ENCODE data around the gene MAPK10.
"Not testable (repeated sequence)": the region's sequence is repeated elsewhere in the genome, so short reads cannot be mapped to it uniquely, and the experiment has no call there.

The MAPK10 gene

GRCh38 chr4:85979276-85979675, 380.6 kb downstream of the MAPK10 start:
- DNase-seq (ENCODE audit: insufficient read length, low spot score) (no peak), FAIRE-seq (no peak)
- TF ChIP-seq CTCF (IDR thresholded peaks at IDR 0.05; ENCODE audit: insufficient read depth, missing control alignments), result no peak

- FAIRE-seq, result no peak
- no peak for DNase-seq (ENCODE audit: insufficient read length, low spot score)
- no peak for TF ChIP-seq CTCF (IDR thresholded peaks at IDR 0.05; ENCODE audit: insufficient read depth, missing control alignments)
Observed at GRCh38 chr4:85970535-85970934, 389.3 kb downstream of the MAPK10 start.

- FAIRE-seq (peak; percentile 81), DNase-seq (ENCODE audit: insufficient read length, low spot score) (no peak)
- TF ChIP-seq CTCF (IDR thresholded peaks at IDR 0.05; ENCODE audit: insufficient read depth, missing control alignments), result peak; percentile 73
Observed at GRCh38 chr4:85968945-85969819, 390.7 kb downstream of the MAPK10 start.

GRCh38 chr4:85967872-85968271, 392.0 kb downstream of the MAPK10 start:
- no peak for FAIRE-seq
- TF ChIP-seq CTCF (IDR thresholded peaks at IDR 0.05; ENCODE audit: insufficient read depth, missing control alignments), result no peak
- DNase-seq (ENCODE audit: insufficient read length, low spot score), result no peak

GRCh38 chr4:85966373-85966772, 393.5 kb downstream of the MAPK10 start:
- no peak for TF ChIP-seq CTCF (IDR thresholded peaks at IDR 0.05; ENCODE audit: insufficient read depth, missing control alignments)
- DNase-seq (ENCODE audit: insufficient read length, low spot score) (no peak), FAIRE-seq (no peak)

GRCh38 chr4:85965529-85965928, 394.3 kb downstream of the MAPK10 start:
- DNase-seq (ENCODE audit: insufficient read length, low spot score) (no peak), FAIRE-seq (no peak)
- TF ChIP-seq CTCF (IDR thresholded peaks at IDR 0.05; ENCODE audit: insufficient read depth, missing control alignments), result no peak

- FAIRE-seq; DNase-seq (ENCODE audit: insufficient read length, low spot score): not testable (repeated sequence)
Observed at GRCh38 chr4:85965017-85965416, 394.8 kb downstream of the MAPK10 start.

Data from D721Med (cell line).